A549 (cell line): ENCODE data around the gene IGF1. TPM values are rescaled to one million over a fixed set of nuclear protein-coding genes. Genes with fewer than 3 reads are reported as not detected.

Source experiments
- ATAC-seq, 2 experiments: fragments of 200-7000 bp in 1 of 2; fragments of >200 bp in 1 of 2; cut with Nextera tagmentation in 1 of 2; cut with Tn5 transposase in 1 of 2; 3 replicates each; pipeline versions ENCODE4 v1.8.0 to v1.9.1; 2018 to 2020; ENCODE audit warnings: mild to moderate bottlenecking in 1 of 2, moderate library complexity in 1 of 2
- CTCF ChIA-PET: fragments of 300-600 bp; sonication (Branson Sonifier 250); formaldehyde crosslinking; extraction: SDS; loops from one replicate; lab custom pipeline; 2021; ENCODE audit warnings: antibody characterized with exemption, inconsistent platforms; lab: Yijun Ruan, JAX
- POLR2A ChIA-PET: fragments of 350-600 bp; formaldehyde crosslinking; extraction: SDS; loops from one replicate; lab custom pipeline; 2021; ENCODE audit warnings: antibody characterized with exemption, inconsistent platforms; lab: Yijun Ruan, JAX
- DNase-seq, 2 experiments: peaks; one replicate each; pipeline versions ENCODE4 v3.0.0 to v3.0.0-alpha.2; 2011 to 2016; ENCODE audit warnings: low read depth in 1 of 2, low spot score in 1 of 2
- FAIRE-seq: peaks from 2 replicates; lab custom pipeline; 2011; peaks lifted over from hg19 to GRCh38; lab: Jason Lieb, UNC
- H3K27ac ChIP-seq, 2 experiments: fragments of >200 bp; sonication (Bioruptor Twin); formaldehyde crosslinking; 3 replicates each; pipeline ENCODE4 v1.5.1; 2016 to 2017
- H3K4me1 ChIP-seq: fragments of >200 bp; sonication (Bioruptor Twin); formaldehyde crosslinking; 3 replicates; pipeline ENCODE4 v1.6.1; 2016
- H3K4me2 ChIP-seq: fragments of >200 bp; sonication (Bioruptor Twin); formaldehyde crosslinking; 3 replicates; pipeline ENCODE4 v1.6.1; 2016
- H3K4me3 ChIP-seq: fragments of >200 bp; sonication (Bioruptor Twin); formaldehyde crosslinking; 3 replicates; pipeline ENCODE4 v1.5.1; 2016
- H3K9me3 ChIP-seq: fragments of >200 bp; sonication (Bioruptor Twin); formaldehyde crosslinking; 3 replicates; pipeline ENCODE4 v1.6.1; 2016
- CHD2 ChIP-seq: fragments of 150-350 bp; IDR thresholded peaks from 2 replicates; pipeline ENCODE4 v1.6.1; 2014; ENCODE audit warnings: low read length; ENCODE audit not compliant: partially characterized antibody
- EP300 ChIP-seq, 2 experiments: fragments of >200 bp; sonication (Bioruptor Twin); formaldehyde crosslinking; IDR thresholded peaks; 2 replicates in 1 of 2; 3 replicates in 1 of 2; pipeline ENCODE4 v1.6.1; 2016 to 2017
- FOSB ChIP-seq: fragments of 250-450 bp; sonication (Bioruptor Pico); IDR thresholded peaks from 2 replicates; pipeline ENCODE4 v1.5.0; 2020; ENCODE audit warnings: mild to moderate bottlenecking, moderate library complexity
- FOSL2 ChIP-seq, 2 experiments: fragments of 450-650 bp in 1 of 2; fragments of >200 bp in 1 of 2; sonication (Bioruptor Twin) in 1 of 2; formaldehyde crosslinking; IDR thresholded peaks; 2 replicates each; pipeline versions ENCODE4 v1.5.0 to v1.6.1; 2016 to 2020; ENCODE audit warnings: mild to moderate bottlenecking in 1 of 2, moderate library complexity in 1 of 2
- FOXS1 ChIP-seq: fragments of 250-450 bp; sonication (Bioruptor Pico); IDR thresholded peaks from 2 replicates; pipeline ENCODE4 v1.5.0; 2020; ENCODE audit warnings: mild to moderate bottlenecking, moderate library complexity
- GATA3 ChIP-seq: IDR thresholded peaks from 2 replicates; pipeline ENCODE4 v1.6.1; 2012; ENCODE audit warnings: borderline replicate concordance
- HDAC2 ChIP-seq: fragments of 200-600 bp; sonication (generic); IDR thresholded peaks from 2 replicates; pipeline ENCODE4 v1.6.1; 2016
- HES2 ChIP-seq: fragments of >200 bp; sonication (Bioruptor Twin); formaldehyde crosslinking; IDR thresholded peaks from 2 replicates; pipeline ENCODE4 v1.6.1; 2016
- HEYL ChIP-seq: fragments of 250-450 bp; sonication (Bioruptor Pico); IDR thresholded peaks from 2 replicates; pipeline ENCODE4 v1.8.0; 2021; ENCODE audit warnings: mild to moderate bottlenecking, moderate library complexity
- HMGXB4 ChIP-seq: fragments of 250-450 bp; sonication (Bioruptor Pico); IDR thresholded peaks from 2 replicates; pipeline ENCODE4 v1.5.0; 2021; ENCODE audit warnings: mild to moderate bottlenecking, moderate library complexity, borderline replicate concordance
- HOXA7 ChIP-seq: fragments of 250-450 bp; sonication (Bioruptor Pico); IDR thresholded peaks from 2 replicates; pipeline ENCODE4 v1.5.0; 2020; ENCODE audit warnings: mild to moderate bottlenecking, moderate library complexity
- JUN ChIP-seq, 2 experiments: fragments of >200 bp; sonication (Bioruptor Twin); formaldehyde crosslinking; IDR thresholded peaks; 2 replicates in 1 of 2; 3 replicates in 1 of 2; pipeline ENCODE4 v1.6.1; 2016 to 2017
- JUNB ChIP-seq: fragments of >200 bp; sonication (Bioruptor Twin); formaldehyde crosslinking; IDR thresholded peaks from 2 replicates; pipeline ENCODE4 v1.6.1; 2016
- MAFK ChIP-seq: fragments of 450-650 bp; IDR thresholded peaks from 2 replicates; pipeline ENCODE4 v1.6.1; 2014; ENCODE audit not compliant: partially characterized antibody
- MAX ChIP-seq: IDR thresholded peaks from 2 replicates; pipeline ENCODE4 v1.6.1; 2012
- NFE2L2 ChIP-seq: fragments of 150-350 bp; conservative IDR thresholded peaks from 2 replicates; pipeline ENCODE4 v1.6.1; 2014; ENCODE audit warnings: low read length
- NPAS2 ChIP-seq: fragments of 250-450 bp; sonication (Bioruptor Pico); IDR thresholded peaks from 2 replicates; pipeline ENCODE4 v1.8.0; 2022; ENCODE audit warnings: mild to moderate bottlenecking, moderate library complexity, borderline replicate concordance
- POLR2A ChIP-seq: IDR thresholded peaks from 2 replicates; pipeline ENCODE4 v1.6.1; 2012; ENCODE audit warnings: mild to moderate bottlenecking, low read length
- POLR2AphosphoS2 ChIP-seq: conservative IDR thresholded peaks from 2 replicates; pipeline ENCODE4 v1.6.1; 2012; ENCODE audit warnings: low read length, improper control_type of control experiment, inconsistent platforms
- RCOR1 ChIP-seq: fragments of 150-350 bp; IDR thresholded peaks from 2 replicates; pipeline ENCODE4 v1.6.1; 2014; ENCODE audit warnings: antibody characterized with exemption, low read length, low read depth
- SMC3 ChIP-seq: fragments of >200 bp; sonication (Bioruptor Twin); formaldehyde crosslinking; IDR thresholded peaks from 3 replicates; pipeline ENCODE4 v1.6.1; 2018; ENCODE audit warnings: inconsistent platforms
- TFCP2L1 ChIP-seq: fragments of 250-450 bp; sonication (Bioruptor Pico); IDR thresholded peaks from 2 replicates; pipeline ENCODE4 v1.5.0; 2021; ENCODE audit warnings: mild to moderate bottlenecking
- ZC3H11A ChIP-seq: fragments of 450-650 bp; IDR thresholded peaks from 2 replicates; pipeline ENCODE4 v1.6.1; 2014; ENCODE audit warnings: antibody characterized with exemption, mild to moderate bottlenecking
- ZNF302 ChIP-seq: fragments of 250-450 bp; sonication (Bioruptor Pico); IDR thresholded peaks from 2 replicates; pipeline ENCODE4 v1.9.0; 2021; ENCODE audit warnings: inconsistent platforms, mild to moderate bottlenecking, moderate library complexity
- ZSCAN20 ChIP-seq: fragments of 250-450 bp; sonication (Bioruptor Pico); IDR thresholded peaks from 2 replicates; pipeline ENCODE4 v1.8.0; 2022; ENCODE audit warnings: mild to moderate bottlenecking, moderate library complexity
- WGBS: methylation state at CpG from one replicate; pipeline ENCODE4 v1.1.6; 2017; ENCODE audit errors: missing lambda C conversion rate; 5-methylcytosine and 5-hydroxymethylcytosine counted together
- polyA plus RNA-seq, 4 experiments: library from polyadenylated mRNA; depleted of rRNA in 3 of 4; stranded (reverse); fragments of >200 nt; fragmentation: RNase III in 1 of 4; extraction: RNeasy Plus Mini Kit Qiagen cat#74134 plus additional on column Dnase treatment in 1 of 4; gene quantifications; 2 replicates in 3 of 4; 3 replicates in 1 of 4; pipeline ENCODE4 v1.2.3, GENCODE V29; 2011 to 2017

IGF1 gene
- polyA plus RNA-seq, 2 of the 4 experiments (the other 2 are of a cell fraction): 0.16 TPM; not detected in 1

- Histone ChIP-seq H3K9me3 (no peaks in the 10 kb centered on the region), H3K27ac (no peak overlapping the region), H3K4me3 (no peak overlapping the region), H3K4me1 (peaks cover 11% of the 10 kb centered on the region; the same call in 2 of the 3 replicates), H3K4me2 (no peak overlapping the region)
- ChIA-PET POLR2A (no interaction called here), CTCF (interaction anchor here (1.2 to 6.5 kb wide), 2 partner anchors 13 to 270 kb away, joined by 5 to 31 read pairs; no protein-coding TSS in a partner anchor)
- no peak for ATAC-seq
- no peak for DNase-seq
- FAIRE-seq: no peak
- no peak for TF ChIP-seq EP300 (IDR thresholded peaks at IDR 0.05)
- TF ChIP-seq NPAS2 (CRISPR knock-in tag): no peak
- 46% methylated on average over 3 of the region's 3 CpGs for WGBS
Measured at GRCh38 chr12:102470945-102471344, 9.4 kb downstream of the IGF1 start.

GRCh38 chr12:102468261-102468915, 12.0 kb downstream of the IGF1 start:
- no peaks in the 10 kb centered on the region for H3K4me1 ChIP-seq
- TF ChIP-seq HMGXB4: no peak
- TF ChIP-seq FOSL2 (IDR thresholded peaks at IDR 0.05): no peak
- TF ChIP-seq FOSL2 (CRISPR knock-in tag; IDR thresholded peaks at IDR 0.05): no peak
- TF ChIP-seq JUN (IDR thresholded peaks at IDR 0.05): no peak
- no peak for TF ChIP-seq POLR2AphosphoS2
- TF ChIP-seq RCOR1: no peak
- TF ChIP-seq MAX: no peak
- no peak for TF ChIP-seq HDAC2
- TF ChIP-seq GATA3: no peak
- no peak for TF ChIP-seq HEYL (CRISPR knock-in tag)
- no peak for TF ChIP-seq POLR2A
- no peak for TF ChIP-seq SMC3
- DNase-seq (no peak), ATAC-seq (no peak), FAIRE-seq (peak; percentile 18)
- H3K27ac ChIP-seq: no peak overlapping the region
- 52% methylated on average over 5 of the region's 5 CpGs for WGBS
- no peak overlapping the region for H3K4me3 ChIP-seq
- ChIA-PET CTCF (interaction anchor here (6.5 kb wide), 1 partner anchor 15 kb away, joined by 31 read pairs; no protein-coding TSS in a partner anchor), POLR2A (no interaction called here)
- no peak overlapping the region for H3K4me2 ChIP-seq
- H3K9me3 ChIP-seq: no peaks in the 10 kb centered on the region

GRCh38 chr12:102465762-102466560, 14.4 kb downstream of the IGF1 start:
- H3K9me3 ChIP-seq: no peaks in the 10 kb centered on the region
- no peak overlapping the region for H3K27ac ChIP-seq
- H3K4me2 ChIP-seq: no peak overlapping the region
- no peak for DNase-seq
- 50% methylated on average over 9 of the region's 9 CpGs for WGBS
- TF ChIP-seq JUNB (no peak), ZC3H11A (peak; percentile 61), SMC3 (no peak)
- TF ChIP-seq, all 56 proteins: peak for 1
- FAIRE-seq (no peak), ATAC-seq (no peak)
- Histone ChIP-seq H3K4me3 (no peak overlapping the region), H3K4me1 (no peaks in the 10 kb centered on the region)
- ChIA-PET POLR2A (no interaction called here), CTCF (interaction anchor here (0.9 kb wide), 1 partner anchor 19 kb away, joined by 3 read pairs; no protein-coding TSS in a partner anchor)

- no peak overlapping the region for H3K27ac ChIP-seq
- no peak for ATAC-seq
- ChIA-PET POLR2A (no interaction called here), CTCF (interaction anchor here (0.6 to 2.0 kb wide), 3 partner anchors 10 to 498 kb away, joined by 3 to 10 read pairs (median 3); no protein-coding TSS in a partner anchor)
- H3K4me3 ChIP-seq: no peak overlapping the region
- no peaks in the 10 kb centered on the region for H3K9me3 ChIP-seq
- FAIRE-seq: no peak
- no peak for DNase-seq
- no peak overlapping the region for H3K4me2 ChIP-seq
- 46% methylated on average over 2 of the region's 2 CpGs for WGBS
- no peaks in the 10 kb centered on the region for H3K4me1 ChIP-seq
- TF ChIP-seq CHD2 (no peak), ZNF302 (CRISPR knock-in tag) (no peak), HMGXB4 (no peak), TFCP2L1 (no peak), SMC3 (no peak), MAX (no peak), FOXS1 (CRISPR knock-in tag) (no peak), HES2 (no peak), NFE2L2 (no peak), RCOR1 (no peak), FOSB (CRISPR knock-in tag) (no peak), HEYL (CRISPR knock-in tag) (no peak), HOXA7 (CRISPR knock-in tag) (no peak), MAFK (no peak), ZSCAN20 (CRISPR knock-in tag) (no peak)
Measured at GRCh38 chr12:102463659-102464249, 16.6 kb downstream of the IGF1 start.
